Suprapubic skin (tissue), 3 donors: Measurements from ENCODE around the gene ZNF276.

Experiments used
- CTCF ChIP-seq, 2 donors: fragments of 200-600 bp in 1 of 2; fragments of 450-650 bp in 1 of 2; sonication (generic) in 1 of 2; IDR thresholded peaks; one replicate each; pipeline ENCODE4 v1.5.1; 2016 to 2019; ENCODE audit warnings: antibody characterized with exemption in 2 of 2, mild to moderate bottlenecking in 1 of 2, moderate library complexity in 1 of 2
- EP300 ChIP-seq: sonication (generic); formaldehyde crosslinking; IDR thresholded peaks from one replicate; pipeline ENCODE4 v1.6.1; 2017; ENCODE audit warnings: antibody characterized with exemption
- POLR2A ChIP-seq, 2 donors: fragments of 450-650 bp; IDR thresholded peaks; one replicate each; pipeline ENCODE4 v1.6.1; 2017; ENCODE audit warnings: antibody characterized with exemption in 2 of 2, mild to moderate bottlenecking in 2 of 2, moderate library complexity in 2 of 2

- TF ChIP-seq POLR2A (IDR thresholded peaks at IDR 0.05) (no peak), CTCF (IDR thresholded peaks at IDR 0.05) (no peak), EP300 (no peak)
These were observed 15.2 kb downstream of the ZNF276 start for GRCh38 chr16:89736554-89736953.
